T-helper 2 cell treated with Interferon-gamma antibody and Interleukin-4, amounts not matched to agents 5 μg/mL and 100 μg/mL, for 36 hours (primary cell): ENCODE measurements around the gene CHMP6.
"Not testable (repeated sequence)": the region's sequence is repeated elsewhere in the genome, so short reads cannot be mapped to it uniquely, and the experiment has no call there.

Source experiments
- DNase-seq: peaks from one replicate; pipeline ENCODE4 v3.0.0; 2021; ENCODE audit warnings: low spot score
- H3K27ac Mint-ChIP-seq: one replicate; pipeline ENCODE4 v1.8.0; 2021; ENCODE audit warnings: mild to moderate bottlenecking, mixed read lengths
- H3K27me3 Mint-ChIP-seq: one replicate; pipeline ENCODE4 v1.8.0; 2021; ENCODE audit warnings: low read depth, mixed read lengths
- H3K36me3 Mint-ChIP-seq: one replicate; pipeline ENCODE4 v1.8.0; 2021; ENCODE audit warnings: low read depth, mixed read lengths
- H3K4me1 Mint-ChIP-seq: one replicate; pipeline ENCODE4 v1.8.0; 2021; ENCODE audit warnings: low read depth, mixed read lengths
- H3K4me3 Mint-ChIP-seq: one replicate; pipeline ENCODE4 v1.8.0; 2022; ENCODE audit warnings: mild to moderate bottlenecking, moderate library complexity, mixed read lengths
- H3K9me3 Mint-ChIP-seq: one replicate; pipeline ENCODE4 v1.8.0; 2021; ENCODE audit warnings: mixed read lengths

The CHMP6 gene

GRCh38 chr17:81027591-81028505 is 36.2 kb downstream of the CHMP6 start:
- no peak overlapping the region for H3K27ac Mint-ChIP-seq
- H3K27me3 Mint-ChIP-seq = peaks cover 19% of the 10 kb centered on the region
- peaks cover 7% of the 10 kb centered on the region for H3K9me3 Mint-ChIP-seq
- no peaks in the 10 kb centered on the region for H3K36me3 Mint-ChIP-seq
- H3K4me1 Mint-ChIP-seq = peaks cover 5% of the 10 kb centered on the region
- no peak overlapping the region for H3K4me3 Mint-ChIP-seq
- DNase-seq = no peak

- H3K9me3 Mint-ChIP-seq = peaks cover 7% of the 10 kb centered on the region
- no peak for DNase-seq
- peaks cover 26% of the 10 kb centered on the region for H3K27me3 Mint-ChIP-seq
- no peak overlapping the region for H3K27ac Mint-ChIP-seq
- no peaks in the 10 kb centered on the region for H3K36me3 Mint-ChIP-seq
- H3K4me3 Mint-ChIP-seq = no peak overlapping the region
- peaks cover 4% of the 10 kb centered on the region for H3K4me1 Mint-ChIP-seq
These were observed 36.8 kb downstream of the CHMP6 start for GRCh38 chr17:81028506-81028858.

DNA sequence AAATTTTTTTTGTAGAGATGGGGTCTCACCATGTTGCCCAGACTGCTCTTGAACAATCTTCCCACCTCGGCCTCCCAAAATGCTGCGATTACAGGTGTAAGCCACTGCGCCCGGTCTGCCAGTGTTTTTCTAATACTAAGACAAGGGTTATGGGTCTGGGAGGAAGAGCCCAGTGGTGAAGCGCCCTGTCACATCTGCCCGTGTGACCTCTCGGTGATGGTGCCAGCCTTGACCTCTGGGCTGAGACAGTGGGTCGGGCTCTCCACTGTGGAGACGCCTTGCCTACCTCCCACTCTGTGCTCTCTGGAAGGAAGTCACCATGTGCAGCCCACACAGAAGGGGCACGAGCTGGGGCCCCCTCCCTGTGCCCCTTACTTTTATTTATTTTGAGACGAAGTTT is 38.2 kb downstream of the CHMP6 start:
- no peak overlapping the region for H3K4me3 Mint-ChIP-seq
- peaks cover 6% of the 10 kb centered on the region for H3K4me1 Mint-ChIP-seq
- H3K36me3 Mint-ChIP-seq = no peaks in the 10 kb centered on the region
- peaks cover 7% of the 10 kb centered on the region for H3K9me3 Mint-ChIP-seq
- DNase-seq = no peak
- no peak overlapping the region for H3K27ac Mint-ChIP-seq
- H3K27me3 Mint-ChIP-seq = peaks cover 34% of the 10 kb centered on the region

DNA sequence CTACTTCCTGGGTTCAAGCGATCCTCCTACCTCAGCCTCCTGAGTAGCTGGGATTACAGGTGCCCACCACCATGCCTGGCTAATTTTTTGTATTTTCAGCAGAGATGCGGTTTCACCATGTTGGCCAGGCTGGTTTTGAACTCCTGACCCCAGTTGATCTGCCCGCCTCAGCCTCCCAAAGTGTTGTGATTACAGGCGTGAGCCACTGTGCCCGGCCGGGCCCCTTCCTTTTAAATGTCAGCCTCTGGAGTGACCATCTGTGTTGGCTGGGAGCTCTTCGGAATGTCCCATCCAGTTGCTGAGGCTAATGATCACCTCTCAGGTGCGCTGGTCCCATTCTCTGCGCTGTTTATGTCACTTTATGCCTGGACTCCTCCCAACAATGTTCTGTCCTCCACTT is 38.7 kb downstream of the CHMP6 start:
- DNase-seq, H3K4me3 Mint-ChIP-seq, H3K9me3 Mint-ChIP-seq, H3K36me3 Mint-ChIP-seq, H3K4me1 Mint-ChIP-seq, H3K27ac Mint-ChIP-seq: not testable (repeated sequence)
- peaks cover 34% of the 10 kb centered on the region for H3K27me3 Mint-ChIP-seq

DNA sequence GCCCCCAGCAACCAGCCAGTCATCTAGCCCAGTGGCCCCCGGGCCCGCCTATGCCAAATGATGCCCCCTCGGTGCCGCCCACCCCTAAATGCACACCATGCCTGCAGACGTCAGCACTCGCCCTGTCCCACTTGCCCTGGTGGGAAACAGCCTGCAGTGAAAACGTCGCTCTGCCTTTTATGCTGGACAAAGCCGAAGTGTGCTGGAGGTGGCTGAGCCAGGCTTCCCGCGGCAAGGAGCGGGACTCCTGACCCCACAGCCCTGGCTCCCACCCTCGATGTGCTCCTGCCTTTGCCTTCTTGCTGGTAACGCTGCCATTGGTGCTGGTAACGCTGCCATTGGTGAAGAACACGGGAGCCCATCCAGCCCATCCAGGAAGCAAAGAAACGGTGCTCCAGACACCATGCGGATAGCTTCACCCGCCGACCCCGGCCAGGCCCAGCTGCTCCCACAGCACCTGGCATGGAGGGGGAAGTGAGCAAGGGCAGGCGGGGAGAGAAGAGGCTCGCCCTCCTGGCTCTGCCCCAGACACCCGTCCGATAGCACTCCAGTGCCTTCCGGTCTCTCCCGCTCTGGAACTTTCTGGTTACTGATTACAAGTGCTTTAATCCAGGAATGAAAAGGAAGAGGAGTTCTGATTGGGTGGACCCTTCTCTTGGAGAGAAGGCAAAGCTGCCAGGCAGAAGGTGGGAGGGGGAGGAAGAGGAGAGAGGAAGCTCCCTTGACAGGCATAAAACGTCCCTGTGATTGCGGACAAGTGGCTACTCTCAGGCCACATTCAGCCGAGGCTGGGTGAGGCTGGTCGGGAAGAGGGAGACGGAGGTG is 39.3 kb downstream of the CHMP6 start:
- Mint-ChIP-seq H3K4me3 (no peak overlapping the region), H3K36me3 (no peaks in the 10 kb centered on the region), H3K9me3 (peaks cover 7% of the 10 kb centered on the region), H3K27ac (no peak overlapping the region), H3K4me1 (peaks cover 10% of the 10 kb centered on the region), H3K27me3 (peaks cover 38% of the 10 kb centered on the region)
- DNase-seq = no peak

GRCh38 chr17:81031566-81032550 is 40.2 kb downstream of the CHMP6 start:
- H3K36me3 Mint-ChIP-seq = no peaks in the 10 kb centered on the region
- H3K27me3 Mint-ChIP-seq = peaks cover 45% of the 10 kb centered on the region
- H3K9me3 Mint-ChIP-seq = peaks cover 4% of the 10 kb centered on the region
- DNase-seq = no peak
- H3K27ac Mint-ChIP-seq = no peak overlapping the region
- no peak overlapping the region for H3K4me3 Mint-ChIP-seq
- peaks cover 12% of the 10 kb centered on the region for H3K4me1 Mint-ChIP-seq

DNA sequence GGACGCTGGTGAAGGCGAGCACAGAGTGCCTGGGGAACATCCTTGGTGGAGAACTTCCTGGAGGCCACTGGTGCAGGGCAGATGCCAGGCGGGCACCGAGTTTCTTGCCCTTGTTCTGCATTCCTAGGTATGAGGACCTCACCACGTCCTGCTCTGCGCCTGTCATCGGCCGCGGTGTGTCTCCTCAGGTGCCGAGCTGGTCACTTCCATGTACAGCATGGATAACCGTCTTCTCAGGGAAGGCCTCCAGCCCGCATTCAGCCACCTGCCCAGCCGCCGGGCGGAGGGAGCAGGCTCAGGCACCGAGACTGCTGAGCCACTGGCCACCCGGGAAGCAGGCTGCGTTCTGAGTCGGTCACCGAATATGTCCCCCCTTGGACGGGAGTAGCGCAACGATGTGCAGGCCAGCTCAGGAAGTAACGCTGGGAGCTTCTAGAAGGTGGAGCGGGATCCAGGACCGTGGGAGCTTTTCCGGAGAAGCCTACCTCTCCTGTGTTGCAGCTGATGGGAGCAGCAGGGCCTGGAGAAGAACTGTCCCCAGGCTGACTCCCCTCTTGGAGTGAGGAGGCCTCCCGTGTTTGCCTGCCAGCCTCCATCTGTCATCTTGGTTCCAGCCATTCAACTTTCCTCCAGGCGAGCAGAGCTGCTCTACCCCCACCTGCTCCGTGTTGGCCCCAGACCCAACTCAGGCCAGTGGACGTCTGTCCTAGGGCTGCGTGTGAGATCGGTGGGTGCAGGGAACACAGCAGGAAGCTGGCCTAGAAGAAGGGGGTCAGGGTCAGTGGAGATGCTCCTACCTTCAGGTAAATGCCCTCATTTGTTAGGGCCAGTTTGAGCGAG is 41.2 kb downstream of the CHMP6 start:
- peak overlapping the region; percentile 43 for H3K4me3 Mint-ChIP-seq
- no peaks in the 10 kb centered on the region for H3K9me3 Mint-ChIP-seq
- H3K27me3 Mint-ChIP-seq = peaks cover 51% of the 10 kb centered on the region
- DNase-seq = no peak
- H3K4me1 Mint-ChIP-seq = peaks cover 12% of the 10 kb centered on the region
- H3K36me3 Mint-ChIP-seq = no peaks in the 10 kb centered on the region
- H3K27ac Mint-ChIP-seq = no peak overlapping the region

- Mint-ChIP-seq H3K36me3 (no peaks in the 10 kb centered on the region), H3K9me3 (no peaks in the 10 kb centered on the region), H3K27me3 (peaks cover 53% of the 10 kb centered on the region), H3K4me1 (peaks cover 12% of the 10 kb centered on the region), H3K27ac (no peak overlapping the region), H3K4me3 (peak overlapping the region; percentile 80)
- DNase-seq = no peak
These were observed 42.0 kb downstream of the CHMP6 start for GRCh38 chr17:81033535-81034167.

- H3K4me1 Mint-ChIP-seq = peaks cover 12% of the 10 kb centered on the region
These were observed 42.6 kb downstream of the CHMP6 start for GRCh38 chr17:81034168-81034777.

DNA sequence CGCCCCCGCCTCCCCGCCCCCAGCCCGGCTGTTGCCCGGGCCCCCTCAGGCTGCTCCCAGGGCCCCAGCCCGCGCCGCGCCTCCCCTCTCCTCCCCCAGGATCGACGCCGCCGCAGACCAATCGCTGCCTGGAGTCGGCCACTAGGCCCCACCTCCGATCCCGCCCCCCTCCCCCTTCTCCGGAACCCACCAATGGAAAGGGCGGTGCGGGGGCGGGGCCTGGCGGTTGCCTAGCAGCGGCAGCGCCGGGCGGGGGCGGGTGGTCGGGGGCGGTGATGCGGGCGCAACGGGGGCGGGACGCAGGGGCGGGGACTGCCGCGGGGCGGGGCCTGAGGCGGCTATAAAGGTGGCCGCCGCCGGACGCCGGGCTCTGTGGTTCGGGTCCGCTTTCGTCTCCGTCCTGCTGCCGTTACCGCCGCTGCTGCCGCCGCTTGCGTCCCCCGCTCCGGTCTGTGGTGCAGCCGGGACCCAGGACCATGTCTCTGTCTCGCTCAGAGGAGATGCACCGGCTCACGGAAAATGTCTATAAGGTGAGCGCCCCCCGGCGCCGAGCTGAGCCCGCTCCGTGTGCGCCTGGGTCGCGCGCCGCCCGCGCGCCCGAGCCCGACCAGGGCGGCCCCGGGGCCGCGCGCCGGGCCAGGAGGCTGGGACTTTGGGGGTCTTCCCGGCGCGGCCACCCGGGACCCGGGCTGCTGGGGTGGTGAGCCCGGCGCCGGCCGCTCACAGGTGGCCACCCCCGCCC is 43.3 kb downstream of the CHMP6 start, which contains the start of gene BAIAP2:
Gene BAIAP2, plus strand, starts transcription at position 373 of the 742 bp plus-strand sequence. Its CDS starts 104 bp downstream, at position 477.
- peaks cover 12% of the 10 kb centered on the region for H3K4me1 Mint-ChIP-seq
- H3K36me3 Mint-ChIP-seq = no peaks in the 10 kb centered on the region
- peaks cover 45% of the 10 kb centered on the region for H3K27me3 Mint-ChIP-seq
- H3K27ac Mint-ChIP-seq = peak within 1 kb of the TSS; percentile 71
- H3K4me3 Mint-ChIP-seq = peak within 1 kb of the TSS; percentile 87
- peak; percentile 86 for DNase-seq
- H3K9me3 Mint-ChIP-seq = no peaks in the 10 kb centered on the region

More at GRCh38 chr17:81034168-81034777, 42.6 kb downstream of the CHMP6 start:
- Mint-ChIP-seq H3K27me3 (peaks cover 48% of the 10 kb centered on the region), H3K9me3 (no peaks in the 10 kb centered on the region), H3K4me3 (peak overlapping the region; percentile 80), H3K36me3 (no peaks in the 10 kb centered on the region), H3K27ac (no peak overlapping the region)
- no peak for DNase-seq

DNA sequence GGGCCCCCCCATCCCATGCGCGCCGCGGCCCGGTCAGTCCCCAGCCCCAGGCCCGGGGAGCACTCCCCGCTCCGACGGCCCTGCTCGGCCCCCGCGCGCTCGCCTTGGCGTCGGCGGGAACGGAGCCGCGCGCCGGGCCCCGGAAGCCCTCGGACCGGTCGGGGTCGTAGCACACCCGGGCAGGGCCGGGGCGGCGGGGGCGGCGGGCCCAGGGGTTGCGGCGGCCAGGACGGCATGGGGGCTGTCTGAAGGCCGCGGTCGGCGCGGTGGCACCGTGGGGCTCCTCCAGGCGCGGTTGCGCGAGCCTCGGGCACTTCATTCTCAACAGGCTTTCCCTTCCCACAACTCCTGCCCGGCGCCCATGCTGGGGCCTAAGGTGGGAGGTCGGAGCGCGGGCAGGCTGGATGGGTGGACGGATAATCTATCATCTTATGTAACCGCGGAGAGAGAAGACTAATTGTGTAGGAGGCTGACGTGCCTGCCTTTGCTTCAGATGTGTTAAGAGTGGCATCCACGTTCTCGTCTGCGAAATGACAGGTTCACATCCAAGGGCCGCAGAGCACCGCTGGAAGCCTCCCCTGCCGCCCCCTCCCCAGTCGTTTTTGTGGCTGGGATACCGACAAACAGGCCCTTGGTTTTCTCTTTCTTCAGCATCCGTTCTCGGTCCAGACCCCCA is 44.0 kb downstream of the CHMP6 start:
- no peaks in the 10 kb centered on the region for H3K9me3 Mint-ChIP-seq
- peak; percentile 57 for DNase-seq
- peaks cover 45% of the 10 kb centered on the region for H3K27me3 Mint-ChIP-seq
- peak overlapping the region; percentile 74 for H3K4me3 Mint-ChIP-seq
- peaks cover 12% of the 10 kb centered on the region for H3K4me1 Mint-ChIP-seq
- H3K36me3 Mint-ChIP-seq = no peaks in the 10 kb centered on the region
- peak overlapping the region; percentile 23 for H3K27ac Mint-ChIP-seq
